CD14-positive monocyte (primary cell): Measurements from ENCODE around the gene CLASP1. TPM values are rescaled to one million over a fixed set of nuclear protein-coding genes. Genes with fewer than 3 reads are reported as not detected.
A peak's percentile ranks its signal among the peaks of the same experiment; 100 is the strongest.

Source experiments
- DNase-seq, 3 donors: peaks; one replicate each; pipeline ENCODE4 v3.0.0-alpha.2; 2011 to 2022
- H2AFZ ChIP-seq: 2 replicates; pipeline ENCODE4 v1.6.0; 2012; ENCODE audit warnings: mild to moderate bottlenecking, low read depth, low read length, inconsistent platforms; ENCODE audit not compliant: insufficient read depth, poor library complexity, severe bottlenecking
- H3K27ac ChIP-seq, 2 donors: 1 replicate in 1 of 2; 2 replicates in 1 of 2; pipeline ENCODE4 v1.5.1; 2012 to 2013; ENCODE audit warnings: low read length in 2 of 2, control low read depth in 1 of 2, inconsistent platforms in 1 of 2, low read depth in 1 of 2, mild to moderate bottlenecking in 1 of 2
- H3K27me3 ChIP-seq, 2 donors: one replicate each; pipeline versions ENCODE4 v1.6.0 to v1.6.1; 2011 to 2013; ENCODE audit warnings: low read length in 2 of 2; ENCODE audit not compliant: control insufficient read depth in 2 of 2, insufficient read depth in 2 of 2
- H3K36me3 ChIP-seq, 2 donors: replicated peaks in 1 of 2; 1 replicate in 1 of 2; 2 replicates in 1 of 2; pipeline versions ENCODE4 v1.5.1 to v1.6.1; 2012 to 2013; ENCODE audit warnings: low read length in 2 of 2, control low read depth in 1 of 2, inconsistent platforms in 1 of 2, mild to moderate bottlenecking in 1 of 2; ENCODE audit not compliant: insufficient read depth in 2 of 2, control insufficient read depth in 1 of 2
- H3K4me1 ChIP-seq, 2 donors: 1 replicate in 1 of 2; 2 replicates in 1 of 2; pipeline versions ENCODE4 v1.5.1 to v1.6.1; 2012 to 2013; ENCODE audit warnings: low read length in 2 of 2, control low read depth in 1 of 2, inconsistent platforms in 1 of 2, mild to moderate bottlenecking in 1 of 2, moderate library complexity in 1 of 2; ENCODE audit not compliant: insufficient read depth in 2 of 2, control insufficient read depth in 1 of 2
- H3K4me2 ChIP-seq: replicated peaks from 2 replicates; pipeline ENCODE3; 2012; ENCODE audit warnings: low read length, moderate library complexity, mild to moderate bottlenecking; ENCODE audit not compliant: poor library complexity, severe bottlenecking; ENCODE audit errors: extremely low read depth
- H3K4me3 ChIP-seq, 3 experiments: fragments of 200-600 bp in 1 of 3; sonication (generic) in 1 of 3; replicated peaks in 1 of 3; 1 replicate in 2 of 3; 2 replicates in 1 of 3; pipeline ENCODE4 v1.5.1; 2011 to 2013; ENCODE audit warnings: low read length in 3 of 3, mild to moderate bottlenecking in 3 of 3, control low read depth in 2 of 3, low read depth in 2 of 3, inconsistent platforms in 1 of 3, moderate library complexity in 1 of 3
- H3K79me2 ChIP-seq: 2 replicates; pipeline ENCODE4 v1.6.0; 2012; ENCODE audit warnings: mild to moderate bottlenecking, control low read depth, inconsistent platforms, low read length, moderate library complexity; ENCODE audit not compliant: insufficient read depth
- H3K9ac ChIP-seq: 2 replicates; pipeline ENCODE4 v1.6.0; 2017; ENCODE audit warnings: low read length, mild to moderate bottlenecking; ENCODE audit not compliant: insufficient read depth, poor library complexity, severe bottlenecking
- H3K9me3 ChIP-seq, 2 donors: replicated peaks in 1 of 2; 1 replicate in 1 of 2; 2 replicates in 1 of 2; pipeline versions ENCODE4 v1.5.1 to v1.6.1; 2012 to 2013; ENCODE audit warnings: low read length in 2 of 2, control low read depth in 1 of 2; ENCODE audit not compliant: control insufficient read depth in 1 of 2, insufficient read depth in 1 of 2
- H4K20me1 ChIP-seq: 2 replicates; pipeline ENCODE4 v1.6.0; 2012; ENCODE audit warnings: mild to moderate bottlenecking, low read length, control low read depth, moderate library complexity; ENCODE audit not compliant: insufficient read depth
- H3K27ac Mint-ChIP-seq, 7 donors: one replicate each; pipeline ENCODE4 v1.8.0; 2020; ENCODE audit warnings: mild to moderate bottlenecking in 7 of 7, mixed read lengths in 7 of 7, moderate library complexity in 6 of 7, inconsistent platforms in 2 of 7
- H3K27me3 Mint-ChIP-seq, 3 donors: one replicate each; pipeline ENCODE4 v1.8.0; 2021 to 2022; ENCODE audit warnings: low read depth in 3 of 3, mild to moderate bottlenecking in 3 of 3, mixed read lengths in 3 of 3, moderate library complexity in 3 of 3, inconsistent platforms in 1 of 3
- H3K36me3 Mint-ChIP-seq, 2 donors: one replicate each; pipeline ENCODE4 v1.8.0; 2020; ENCODE audit warnings: mixed read lengths in 2 of 2, inconsistent platforms in 1 of 2, mild to moderate bottlenecking in 1 of 2
- H3K4me1 Mint-ChIP-seq: one replicate; pipeline ENCODE4 v1.8.0; 2020; ENCODE audit warnings: mild to moderate bottlenecking, mixed read lengths
- H3K4me3 Mint-ChIP-seq, 2 donors: one replicate each; pipeline ENCODE4 v1.8.0; 2020; ENCODE audit warnings: mild to moderate bottlenecking in 2 of 2, mixed read lengths in 2 of 2, moderate library complexity in 1 of 2
- H3K9me3 Mint-ChIP-seq, 7 donors: one replicate each; pipeline ENCODE4 v1.8.0; 2020 to 2022; ENCODE audit warnings: mixed read lengths in 7 of 7, mild to moderate bottlenecking in 6 of 7, moderate library complexity in 6 of 7, inconsistent platforms in 2 of 7
- WGBS: methylation state at CpG from one replicate; pipeline ENCODE4 v1.1.5; 2013; ENCODE audit warnings: missing lambda C conversion rate; ENCODE audit not compliant: insufficient coverage; 5-methylcytosine and 5-hydroxymethylcytosine counted together
- intact Hi-C, 2 donors: fragments of 100-400 bp; cut with micrococcal nuclease; formaldehyde crosslinking; loops; one replicate each; pipeline versions ENCODE4 v1.15.0 to v1.15.1; 2023
- polyA plus RNA-seq, 3 donors: library from polyadenylated mRNA; depleted of rRNA in 1 of 3; unstranded in 2 of 3; stranded (reverse) in 1 of 3; fragments of 300-500 nt in 2 of 3; fragments of >200 nt in 1 of 3; fragmentation: Illumina TruSeq in 2 of 3; gene quantifications; 1 replicate in 2 of 3; 2 replicates in 1 of 3; pipeline ENCODE4 v1.2.3, GENCODE V29; 2012 to 2021
- TF ChIP-seq, protein P1 (sequence below): fragments of 200-600 bp; IDR thresholded peaks from one replicate; pipeline ENCODE4 v1.8.0; 2022; ENCODE audit warnings: antibody characterized with exemption, mild to moderate bottlenecking

The CLASP1 gene
- polyA plus RNA-seq, 3 donors, result 4.8 to 8.1 (median 7.6) TPM

- Histone ChIP-seq H3K27ac (no peak overlapping the region), H2AFZ (no peak overlapping the region), H3K36me3 (peaks cover 55 to 84% of the 10 kb centered on the region in 2 donors), H3K4me3 (no peak overlapping the region), H3K4me2 (no peak overlapping the region), H4K20me1 (no peaks in the 10 kb centered on the region), H3K79me2 (no peaks in the 10 kb centered on the region), H3K4me1 (no peaks in the 10 kb centered on the region), H3K27me3 (no peaks in the 10 kb centered on the region), H3K9me3 (no peaks in the 10 kb centered on the region), H3K9ac (no peak overlapping the region)
- Mint-ChIP-seq H3K36me3 (peaks cover 60 to 73% of the 10 kb centered on the region in 2 donors), H3K27me3 (no peaks in the 10 kb centered on the region), H3K27ac (no peak overlapping the region), H3K9me3 (no peaks in the 10 kb centered on the region), H3K4me1 (no peaks in the 10 kb centered on the region), H3K4me3 (no peak overlapping the region)
- no CpG with 5 or more reads among the region's 3 CpGs for WGBS
- intact Hi-C loops, result loop anchor here in 1 of 2 donors (10.0 kb wide), 1 partner anchor 306 kb away; no protein-coding TSS in a partner anchor
- TF ChIP-seq, protein P1, sequence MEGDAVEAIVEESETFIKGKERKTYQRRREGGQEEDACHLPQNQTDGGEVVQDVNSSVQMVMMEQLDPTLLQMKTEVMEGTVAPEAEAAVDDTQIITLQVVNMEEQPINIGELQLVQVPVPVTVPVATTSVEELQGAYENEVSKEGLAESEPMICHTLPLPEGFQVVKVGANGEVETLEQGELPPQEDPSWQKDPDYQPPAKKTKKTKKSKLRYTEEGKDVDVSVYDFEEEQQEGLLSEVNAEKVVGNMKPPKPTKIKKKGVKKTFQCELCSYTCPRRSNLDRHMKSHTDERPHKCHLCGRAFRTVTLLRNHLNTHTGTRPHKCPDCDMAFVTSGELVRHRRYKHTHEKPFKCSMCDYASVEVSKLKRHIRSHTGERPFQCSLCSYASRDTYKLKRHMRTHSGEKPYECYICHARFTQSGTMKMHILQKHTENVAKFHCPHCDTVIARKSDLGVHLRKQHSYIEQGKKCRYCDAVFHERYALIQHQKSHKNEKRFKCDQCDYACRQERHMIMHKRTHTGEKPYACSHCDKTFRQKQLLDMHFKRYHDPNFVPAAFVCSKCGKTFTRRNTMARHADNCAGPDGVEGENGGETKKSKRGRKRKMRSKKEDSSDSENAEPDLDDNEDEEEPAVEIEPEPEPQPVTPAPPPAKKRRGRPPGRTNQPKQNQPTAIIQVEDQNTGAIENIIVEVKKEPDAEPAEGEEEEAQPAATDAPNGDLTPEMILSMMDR, result no peak
- no peak for DNase-seq
These were observed 240.6 kb downstream of the CLASP1 start for GRCh38 chr2:121408641-121409040.

DNA sequence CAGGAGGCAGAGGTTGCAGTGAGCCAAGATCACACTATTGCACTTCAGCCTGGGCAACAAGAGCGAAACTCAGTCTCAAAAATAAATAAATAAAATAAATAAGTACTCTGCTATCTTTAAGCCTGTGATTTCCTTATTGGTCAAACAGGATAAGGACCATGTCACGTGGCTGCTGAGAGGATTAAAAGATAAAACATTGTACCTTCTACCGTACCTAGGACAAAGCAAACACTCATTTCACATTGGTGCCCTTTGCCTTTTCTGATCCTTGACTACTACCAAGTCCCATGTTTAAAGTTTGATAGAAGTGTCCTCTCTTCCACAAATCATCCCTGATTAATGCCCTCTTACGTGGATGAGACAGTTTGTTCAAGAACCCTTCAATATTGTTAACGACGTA, 244.0 kb downstream of the CLASP1 start:
- Mint-ChIP-seq H3K4me1 (no peaks in the 10 kb centered on the region), H3K4me3 (no peak overlapping the region), H3K9me3 (no peaks in the 10 kb centered on the region), H3K36me3 (peaks cover 74 to 83% of the 10 kb centered on the region in 2 donors), H3K27me3 (no peaks in the 10 kb centered on the region), H3K27ac (peak overlapping the region in 1 of 7 donors; percentile 54)
- Histone ChIP-seq H3K4me2 (no peak overlapping the region), H3K36me3 (peaks cover 68 to 97% of the 10 kb centered on the region in 2 donors), H3K9me3 (no peaks in the 10 kb centered on the region), H3K27ac (no peak overlapping the region), H3K4me1 (no peaks in the 10 kb centered on the region), H3K27me3 (no peaks in the 10 kb centered on the region), H2AFZ (no peak overlapping the region), H3K79me2 (no peaks in the 10 kb centered on the region), H3K4me3 (no peak overlapping the region), H4K20me1 (peaks cover 3% of the 10 kb centered on the region), H3K9ac (no peak overlapping the region)
- WGBS, result no CpG with 5 or more reads among the region's 6 CpGs
- TF ChIP-seq, protein P1, result no peak
- intact Hi-C loops, result loop anchor here in 1 of 2 donors (10.0 kb wide), 1 partner anchor 310 kb away; no protein-coding TSS in a partner anchor
- DNase-seq, result no peak
